HG02852 (cell line): ENCODE data around the gene ACADS.

ENCODE experiments used
- ATAC-seq: cut with Tn5 transposase; IDR thresholded peaks from one replicate; pipeline ENCODE4 v1.9.1; 2021; ENCODE audit warnings: mild to moderate bottlenecking, moderate library complexity; ENCODE audit not compliant: unreplicated experiment

Gene ACADS

DNA sequence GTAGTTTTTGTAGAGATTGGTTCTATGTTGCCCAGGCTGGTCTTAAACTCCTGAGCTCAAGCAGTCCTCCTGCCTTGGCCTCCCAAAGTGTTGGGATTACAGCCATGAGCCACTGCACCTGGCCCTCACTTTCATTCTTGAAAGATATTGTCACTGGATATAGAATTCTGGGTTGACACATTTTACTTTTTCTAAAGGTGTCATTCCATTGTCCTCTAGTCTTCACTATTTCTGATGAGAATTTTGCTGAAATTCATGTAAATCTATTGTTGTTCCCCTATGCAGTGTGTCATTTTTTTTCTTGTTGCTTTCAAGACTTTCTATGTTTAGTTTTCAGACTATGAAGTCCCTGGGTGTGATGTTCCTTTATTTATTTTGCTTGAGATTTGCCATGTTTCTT lies 29.2 kb downstream of the ACADS start:
- no peak for ATAC-seq

DNA sequence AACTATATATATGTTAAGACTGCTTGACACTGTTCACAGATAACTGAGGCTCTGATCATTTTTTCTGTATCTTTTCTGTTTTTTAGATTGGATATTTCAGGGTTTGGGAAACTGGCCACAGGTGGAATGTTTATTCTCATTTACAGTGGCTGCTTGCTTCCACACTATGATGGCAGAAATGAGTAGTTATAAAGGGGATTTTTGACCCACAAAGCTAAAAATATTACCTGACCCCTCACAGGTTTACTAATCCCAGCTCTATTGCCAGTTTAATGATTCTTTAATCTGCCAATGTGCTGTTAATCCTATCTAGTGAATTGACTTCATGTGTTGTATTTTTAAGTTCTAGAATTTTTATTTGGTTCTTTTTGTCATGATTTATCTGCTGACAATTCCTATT lies 29.6 kb downstream of the ACADS start:
- ATAC-seq, result no peak

DNA sequence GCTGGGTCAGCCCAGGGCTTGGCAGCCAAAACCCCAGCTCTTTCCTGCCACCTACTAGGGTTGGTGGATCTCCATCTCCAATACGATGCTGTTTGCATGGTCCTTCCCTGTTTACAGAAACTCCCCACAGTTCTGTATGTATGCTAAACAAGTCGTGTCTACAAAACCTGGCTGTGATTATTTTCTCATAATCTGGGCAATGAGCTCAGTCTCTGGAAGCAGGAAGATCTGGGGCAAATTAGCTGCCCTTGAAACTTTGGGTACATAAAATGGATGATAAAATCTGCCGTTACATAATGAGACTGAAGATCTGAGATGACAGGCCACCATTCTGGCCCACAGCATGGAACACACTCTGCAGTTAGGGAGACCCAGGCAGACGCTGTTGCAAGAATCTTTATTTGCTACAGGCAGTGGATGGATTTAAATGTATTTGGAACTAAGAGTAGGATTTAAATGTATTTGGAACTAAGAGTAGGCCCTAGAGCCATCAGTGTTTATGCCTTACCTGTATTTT lies 31.7 kb downstream of the ACADS start:
- ATAC-seq, result no peak

DNA sequence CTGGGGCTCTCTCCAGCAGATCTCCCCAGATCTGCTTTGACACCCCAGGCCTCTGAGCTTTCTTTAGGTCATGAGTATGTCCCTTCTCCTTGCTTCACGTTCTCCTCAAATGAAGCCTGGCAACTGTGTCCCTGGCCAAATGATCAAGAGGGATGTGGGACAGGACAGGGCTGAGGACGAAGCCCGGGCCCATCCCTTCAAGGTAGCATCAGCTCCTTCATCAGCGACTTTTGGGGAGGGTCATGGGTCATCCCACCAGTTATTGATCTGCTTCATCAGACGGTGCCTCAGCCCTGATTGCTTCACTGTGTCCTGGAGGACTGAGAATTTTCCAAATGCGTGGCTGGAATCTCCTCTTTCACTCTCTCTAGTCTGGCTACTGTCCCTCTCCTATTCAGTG lies 32.3 kb downstream of the ACADS start:
- no peak for ATAC-seq

DNA sequence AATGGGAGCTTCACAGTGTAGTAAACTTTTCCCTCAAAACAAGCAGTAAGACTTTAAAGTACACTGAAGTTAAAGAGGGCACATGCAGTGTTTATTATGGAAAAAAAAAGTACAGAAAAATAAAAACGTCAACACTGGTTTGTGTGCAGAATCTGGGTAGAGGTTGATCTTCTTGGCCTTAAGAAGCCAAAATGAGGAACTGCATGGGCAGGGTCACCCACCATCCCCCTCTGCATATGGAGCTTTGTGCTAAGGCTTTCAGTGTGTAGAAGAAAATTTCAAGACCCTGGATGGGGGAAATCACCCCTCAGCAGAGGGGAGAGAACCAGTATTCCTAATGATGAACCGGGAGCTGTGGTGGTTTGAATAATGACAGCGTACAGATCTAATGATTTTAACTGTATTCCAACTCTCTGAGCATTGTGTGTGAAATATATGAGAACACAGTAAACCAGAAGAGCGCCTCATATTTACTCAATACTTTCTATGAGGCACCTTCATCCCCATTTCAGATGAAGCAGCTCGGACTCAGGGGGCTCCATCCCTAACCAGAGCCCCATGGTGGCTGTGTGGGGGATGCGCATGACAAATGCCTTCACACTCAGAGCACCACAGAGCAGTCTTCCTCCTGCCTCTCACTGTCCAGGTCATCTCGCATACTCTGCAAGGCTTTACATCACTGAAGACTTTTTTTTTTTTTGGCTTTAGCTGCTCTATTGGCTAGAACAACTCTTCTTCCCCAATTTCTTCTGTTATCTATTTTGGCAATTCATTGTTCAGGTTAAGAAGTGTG lies 33.4 kb downstream of the ACADS start:
- no peak for ATAC-seq

DNA sequence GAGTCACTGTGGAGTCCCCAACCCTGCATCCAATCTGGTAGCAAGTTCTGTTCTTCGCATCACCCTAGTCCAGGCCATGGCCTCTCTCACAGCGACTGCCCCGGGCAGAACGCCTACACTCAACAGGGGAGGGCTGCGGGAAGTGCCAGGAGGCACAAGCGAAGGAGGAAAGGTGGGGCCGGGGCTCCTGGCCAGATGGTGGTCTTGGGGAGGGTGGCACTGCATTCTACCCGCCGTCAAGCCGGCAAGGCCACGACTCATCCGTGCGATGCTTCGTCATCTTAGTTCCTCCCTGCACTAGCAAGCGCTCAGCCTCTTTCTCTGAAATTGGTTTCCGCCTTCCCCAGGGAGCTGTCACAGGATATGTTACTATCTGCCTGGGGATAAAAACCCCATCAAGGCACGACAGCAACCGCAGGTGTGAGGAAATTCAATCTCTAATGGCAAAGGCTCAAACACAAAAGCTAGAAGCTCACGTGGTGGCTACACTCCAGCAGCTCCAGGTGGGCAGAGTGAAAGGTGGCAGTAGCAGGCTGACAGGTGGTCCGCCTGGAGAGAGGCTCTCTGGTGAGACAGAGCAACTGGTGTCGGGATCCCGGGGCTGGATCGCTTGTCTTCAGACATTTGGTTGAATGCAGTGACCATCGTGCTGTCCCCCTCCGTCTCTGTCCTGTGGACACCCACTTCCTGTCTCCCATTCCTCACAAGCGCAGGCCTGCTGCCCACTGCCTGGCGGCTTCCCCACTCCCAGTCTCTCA lies 34.1 kb downstream of the ACADS start:
- ATAC-seq, result no peak

DNA sequence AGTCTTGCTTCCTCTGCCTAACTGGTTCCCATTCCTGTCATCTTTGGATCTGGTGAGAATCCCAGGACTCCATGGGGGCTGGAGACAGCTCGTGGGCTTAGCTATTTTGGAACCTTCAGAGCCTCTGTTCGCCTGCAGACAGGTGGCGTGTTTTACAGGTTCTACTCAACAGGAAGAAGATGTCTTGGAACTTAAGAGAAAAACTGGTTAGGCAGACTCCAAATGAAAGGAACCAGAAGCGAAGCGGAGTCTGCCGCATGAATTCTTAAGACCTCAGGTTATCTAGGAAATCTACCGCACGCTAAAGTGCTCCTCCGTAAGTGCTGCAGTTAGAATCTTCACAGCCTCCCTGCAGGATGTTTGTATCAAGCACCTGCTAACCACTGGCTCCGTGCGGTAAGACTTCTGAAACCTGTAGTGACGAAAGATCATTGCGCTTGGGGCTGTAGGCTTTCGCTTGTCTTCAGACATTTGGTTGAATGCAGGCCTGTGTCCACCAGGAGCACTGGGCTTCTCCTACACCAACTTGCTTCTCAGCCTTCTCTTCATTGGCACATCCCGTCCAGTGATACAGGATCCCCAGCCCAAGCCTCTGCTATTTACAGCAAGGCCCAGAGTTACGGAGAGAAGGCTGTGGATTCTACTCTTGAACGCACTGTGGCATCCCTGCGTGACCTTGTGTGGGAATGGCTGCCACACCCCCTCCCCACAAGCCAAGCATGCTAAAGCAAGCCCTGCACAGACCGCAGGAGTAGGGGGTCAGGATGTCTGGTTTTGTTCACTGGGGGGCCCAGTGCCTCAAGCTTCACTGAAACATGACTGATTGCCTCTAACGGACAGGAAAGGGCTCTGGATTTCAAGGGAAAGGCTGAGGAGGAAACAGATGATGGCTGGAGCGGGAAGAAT lies 35.0 kb downstream of the ACADS start:
- ATAC-seq, result no peak

DNA sequence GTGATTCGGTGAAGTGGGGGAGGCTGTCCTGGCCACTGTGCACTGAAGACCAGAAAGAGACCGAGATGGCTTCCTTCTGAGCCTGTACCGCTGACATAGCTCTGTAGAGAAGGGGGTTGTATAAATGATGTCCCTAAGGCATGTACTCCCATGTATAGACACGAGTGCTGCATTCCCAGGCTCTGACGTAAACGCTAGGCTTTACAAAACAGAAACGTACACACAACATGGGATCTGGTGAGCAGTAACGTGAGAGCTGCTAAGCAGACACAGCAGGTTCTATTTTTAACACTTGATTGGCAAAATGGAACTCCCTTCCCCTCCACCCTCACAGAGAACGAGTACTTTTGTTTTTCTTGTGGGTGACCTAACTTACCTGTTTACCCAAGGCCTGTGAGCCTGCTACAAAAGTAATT lies 35.9 kb downstream of the ACADS start:
- ATAC-seq, result no peak

DNA sequence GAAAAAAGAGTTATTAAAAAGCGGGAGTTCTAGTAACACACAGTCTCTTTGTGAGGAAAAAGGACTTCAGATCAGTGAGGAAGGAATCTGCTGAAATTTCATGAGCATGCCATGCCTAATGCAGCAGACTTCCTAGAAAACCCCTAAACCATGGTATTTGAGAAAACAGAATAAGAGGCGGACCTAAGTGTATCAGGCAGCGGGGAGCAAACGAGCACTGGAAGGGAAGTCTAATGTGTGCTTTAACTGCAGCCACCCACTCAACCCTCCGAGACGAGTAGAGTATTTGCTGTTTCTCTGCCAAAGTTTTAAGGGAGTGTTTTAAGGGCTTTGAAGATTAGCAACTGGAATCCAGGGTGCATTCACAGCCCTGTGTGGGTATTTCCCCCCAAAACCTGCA lies 36.5 kb downstream of the ACADS start:
- ATAC-seq, result no peak

DNA sequence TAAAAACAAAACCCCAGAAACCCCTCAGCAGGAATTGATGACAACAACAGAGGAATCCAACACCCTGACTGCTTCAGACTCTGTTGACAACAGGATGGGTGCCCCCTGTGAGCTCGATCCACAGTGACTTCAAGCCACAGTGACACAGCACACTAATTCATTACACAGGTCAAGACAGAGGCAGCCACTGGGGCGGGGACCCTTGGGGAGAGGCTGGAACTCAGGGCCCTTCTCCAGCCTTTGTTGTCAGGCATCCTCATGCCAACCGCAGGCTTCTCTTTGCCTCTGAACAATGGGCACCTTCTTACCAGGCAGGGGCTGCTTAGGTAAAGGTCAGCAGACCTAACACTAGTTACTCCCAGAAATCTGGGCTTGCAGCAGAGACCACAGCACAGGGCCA lies 37.6 kb downstream of the ACADS start:
- no peak for ATAC-seq

DNA sequence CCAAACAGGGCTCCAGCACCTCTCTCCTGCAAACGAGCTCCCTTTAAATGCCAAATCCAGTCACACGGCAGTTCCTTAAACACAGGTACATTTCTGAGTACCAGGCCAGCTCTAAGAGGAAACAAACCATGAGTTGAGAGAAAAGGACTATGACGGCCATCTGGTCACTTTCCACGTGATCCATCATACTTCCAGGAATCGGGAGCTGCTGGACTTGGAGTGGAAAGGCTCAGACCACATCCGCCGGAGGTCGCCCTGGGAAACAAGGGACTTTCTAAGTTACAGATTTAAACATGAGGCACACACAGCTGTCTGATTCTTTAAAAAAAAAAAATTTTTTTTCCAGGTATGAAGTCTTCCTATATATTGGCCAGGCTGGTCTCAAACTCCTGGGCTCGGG lies 39.2 kb downstream of the ACADS start:
- no peak for ATAC-seq

DNA sequence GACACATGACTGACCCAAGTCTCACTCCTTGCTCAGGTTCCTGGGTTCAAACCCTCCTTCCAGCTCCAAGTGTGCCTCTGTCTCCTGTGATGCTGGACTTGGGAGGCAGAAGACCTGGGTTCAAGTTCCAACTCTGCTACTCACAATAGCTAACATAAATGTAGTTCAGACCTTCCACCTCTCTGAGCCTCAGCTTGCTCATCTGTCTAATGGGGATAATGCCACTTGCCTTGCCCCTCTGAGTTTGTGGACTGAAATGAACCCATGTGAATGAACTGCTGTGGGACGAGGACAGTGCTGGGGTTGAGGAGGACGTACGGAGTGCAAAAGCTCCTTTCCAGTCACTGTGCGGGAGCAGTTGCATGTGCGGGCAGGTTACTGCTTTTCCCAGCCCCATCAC lies 40.9 kb downstream of the ACADS start:
- ATAC-seq, result no peak

DNA sequence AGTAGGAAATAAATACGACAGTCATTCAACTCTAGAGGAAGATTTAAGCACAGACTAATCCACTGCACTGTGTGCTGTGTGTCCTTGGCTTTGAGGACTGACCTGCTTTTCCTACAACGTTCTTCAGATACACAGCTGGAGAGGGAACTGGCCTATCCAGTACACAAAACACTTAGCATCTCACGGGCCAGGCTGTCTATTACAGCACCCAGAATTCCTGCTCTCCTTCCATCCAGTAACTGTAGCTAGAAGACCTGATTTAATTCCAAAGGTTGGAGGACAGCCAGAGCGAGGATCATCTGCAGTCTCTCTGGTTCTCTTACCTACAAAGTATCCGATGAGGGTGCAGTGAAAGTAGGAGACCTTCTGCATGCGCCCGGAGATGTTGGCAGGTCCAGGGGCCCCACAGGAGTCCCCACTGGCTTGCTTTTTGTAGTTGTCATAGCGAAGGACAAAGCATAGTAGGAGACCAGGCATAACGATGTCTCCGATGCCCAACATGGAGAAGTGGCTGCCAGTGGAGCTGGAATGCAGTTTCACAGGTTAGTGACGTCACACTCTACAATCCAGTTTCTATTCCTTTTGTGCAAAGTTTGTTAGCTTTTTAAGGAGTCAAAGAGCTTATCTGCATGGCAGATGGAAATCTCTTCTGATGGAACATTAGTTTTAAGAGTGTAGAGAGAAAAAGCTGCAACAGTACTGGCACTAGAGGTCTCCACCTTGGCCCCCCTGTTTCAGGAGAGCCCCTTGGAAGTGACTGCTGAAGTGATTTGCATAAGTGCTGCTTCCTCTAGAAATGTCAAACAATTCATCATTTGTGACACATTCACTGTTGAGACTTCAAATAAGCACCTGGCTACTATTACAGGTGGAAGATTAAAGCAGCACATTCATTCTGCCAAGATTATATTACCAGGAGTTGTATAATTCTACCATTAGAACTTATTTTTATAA lies 41.7 kb downstream of the ACADS start:
- no peak for ATAC-seq

DNA sequence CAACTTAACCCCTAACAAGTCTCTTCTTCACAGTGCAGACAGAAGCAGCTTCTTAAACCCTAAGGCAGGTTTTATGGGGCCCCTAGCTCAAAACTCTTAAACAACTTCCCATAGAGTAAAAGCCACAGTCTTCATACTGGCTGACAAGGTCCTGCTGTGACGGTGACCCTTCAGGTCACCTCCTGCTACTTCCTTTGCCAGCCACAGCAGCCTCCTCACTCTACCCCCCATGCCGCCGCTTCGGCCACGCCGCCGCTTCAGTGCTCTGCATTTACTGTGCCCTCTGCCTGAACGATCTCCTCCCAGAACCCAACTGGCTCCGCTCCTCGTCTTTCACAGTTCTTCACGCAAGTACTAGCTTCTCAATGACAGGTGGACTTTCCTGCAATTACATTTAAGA lies 45.5 kb downstream of the ACADS start:
- ATAC-seq, result no peak

DNA sequence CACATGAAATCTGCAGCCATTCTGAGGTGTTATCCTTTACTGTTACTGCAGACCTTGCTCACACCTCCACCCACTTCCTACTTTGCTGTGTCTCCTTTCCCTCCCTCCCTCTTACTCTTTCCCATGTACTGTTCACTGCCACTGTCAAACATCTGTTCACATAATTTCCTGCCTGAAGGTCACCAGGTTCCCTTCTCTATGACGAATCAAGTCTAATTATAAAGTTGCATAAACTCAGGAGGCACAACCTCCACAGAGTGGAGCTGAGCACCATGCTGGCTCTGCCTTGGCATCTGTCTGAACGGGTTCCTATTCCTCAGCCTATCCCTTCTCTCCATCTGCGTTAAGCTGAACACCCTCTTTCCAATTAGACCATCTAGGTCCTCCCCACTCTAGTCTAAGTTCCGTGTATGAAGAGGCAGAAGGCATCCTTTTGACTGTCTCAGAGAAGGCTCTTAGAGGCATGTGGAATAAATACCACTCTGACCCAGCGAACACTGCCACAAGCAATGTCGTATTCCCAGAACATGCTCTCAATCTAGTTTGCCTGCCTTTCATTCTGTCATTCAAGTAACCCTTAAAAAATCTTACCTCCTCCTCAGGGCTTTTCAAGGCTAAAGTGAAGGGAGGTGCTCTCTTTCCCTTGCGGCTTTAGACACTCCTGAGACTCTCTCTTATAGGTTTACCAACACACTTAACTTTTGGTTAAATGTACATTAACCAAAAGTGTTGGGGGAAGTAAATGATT lies 48.7 kb downstream of the ACADS start:
- no peak for ATAC-seq

DNA sequence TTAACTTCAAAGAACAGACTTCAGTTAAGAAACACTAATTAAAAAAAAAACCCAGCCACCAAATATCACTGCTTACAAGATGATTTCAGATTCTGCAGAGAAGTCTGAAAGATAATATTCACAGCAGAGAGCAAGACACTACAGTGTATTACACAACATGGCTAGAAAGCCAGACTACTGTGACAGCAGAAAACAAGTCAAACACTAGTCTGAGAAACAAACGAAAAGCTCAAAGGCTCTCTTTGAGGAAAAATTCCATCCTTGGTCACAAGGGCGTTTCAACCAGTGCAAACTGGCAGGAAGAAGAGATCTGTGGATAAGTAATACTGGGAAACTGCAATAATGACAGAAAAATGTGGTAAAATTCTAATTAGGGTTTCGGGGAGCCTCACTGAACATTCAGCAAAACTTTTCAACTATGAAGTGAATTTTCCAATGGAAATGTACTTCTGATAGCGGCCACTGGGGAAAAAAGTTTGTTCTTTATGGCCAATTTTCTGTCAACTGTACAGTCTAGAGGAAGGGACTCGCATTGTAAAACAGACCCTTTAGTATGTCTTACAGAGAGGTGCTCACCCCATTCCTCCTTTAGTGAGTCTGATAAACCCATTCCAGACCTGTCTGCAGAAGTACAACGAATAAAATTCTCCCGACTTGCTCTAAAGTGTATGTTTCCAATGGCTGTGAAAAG lies 50.4 kb downstream of the ACADS start:
- no peak for ATAC-seq

DNA sequence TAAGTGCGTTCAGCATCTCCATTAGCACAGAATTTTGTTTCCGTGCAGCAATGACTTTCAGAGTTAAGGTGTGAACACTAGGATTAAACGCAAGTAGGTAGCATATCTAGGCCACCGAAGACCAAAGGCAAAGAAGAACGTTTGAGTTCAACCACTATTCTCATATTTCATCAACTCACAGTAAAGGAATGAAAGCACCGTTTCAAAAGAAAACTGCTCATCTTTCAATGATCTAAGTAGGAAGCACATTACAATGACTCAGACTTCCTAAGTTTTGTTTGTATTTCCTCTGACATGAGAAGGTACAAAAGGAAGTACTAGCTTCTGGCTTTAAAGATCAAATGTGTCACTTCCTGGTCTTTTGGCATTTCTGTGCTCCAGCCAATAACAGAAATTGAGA lies 57.6 kb downstream of the ACADS start:
- ATAC-seq, result no peak

DNA sequence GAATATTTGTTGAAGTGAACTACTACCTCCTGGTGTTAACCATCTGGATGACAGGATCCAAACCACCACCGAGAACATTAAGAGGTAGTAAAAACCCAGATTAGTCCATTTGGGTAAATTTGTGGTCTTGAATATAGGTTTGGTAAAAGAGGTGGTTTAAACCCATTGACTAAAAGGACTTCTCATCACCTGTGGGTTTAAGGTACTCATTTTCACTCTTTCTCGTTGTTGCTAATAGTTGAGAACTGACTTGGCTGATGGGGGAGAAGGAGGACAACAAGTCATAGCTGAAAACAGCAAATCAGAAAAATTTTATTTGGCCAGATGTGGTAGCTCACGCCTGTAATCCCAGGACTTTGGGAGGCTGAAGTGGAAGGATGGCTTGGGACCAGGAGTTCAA lies 59.2 kb downstream of the ACADS start:
- ATAC-seq, result no peak

DNA sequence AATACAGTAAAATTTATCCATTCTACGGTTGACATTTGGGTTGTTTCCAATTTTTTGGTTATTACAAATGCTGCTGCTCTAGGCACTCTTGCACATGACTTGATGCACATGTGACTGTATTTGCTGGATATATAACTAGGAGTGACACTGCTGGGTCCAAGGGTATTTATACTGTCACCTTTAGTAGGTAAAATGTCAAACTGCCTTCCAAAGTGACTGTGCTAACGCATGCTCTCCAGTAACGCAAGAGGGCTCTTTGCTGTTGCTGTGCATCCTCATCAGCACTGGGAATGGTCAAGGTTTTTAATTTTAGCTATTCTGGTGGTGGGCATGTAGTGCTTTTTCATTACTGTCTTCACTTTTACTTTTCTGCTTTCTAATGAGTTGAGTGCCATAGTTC lies 62.3 kb downstream of the ACADS start:
- no peak for ATAC-seq
